Measurements from ENCODE around the gene SPTLC1.
"Not testable (repeated sequence)": the region's sequence is repeated elsewhere in the genome, so short reads cannot be mapped to it uniquely, and the experiment has no call there.

SPTLC1 gene

DNA sequence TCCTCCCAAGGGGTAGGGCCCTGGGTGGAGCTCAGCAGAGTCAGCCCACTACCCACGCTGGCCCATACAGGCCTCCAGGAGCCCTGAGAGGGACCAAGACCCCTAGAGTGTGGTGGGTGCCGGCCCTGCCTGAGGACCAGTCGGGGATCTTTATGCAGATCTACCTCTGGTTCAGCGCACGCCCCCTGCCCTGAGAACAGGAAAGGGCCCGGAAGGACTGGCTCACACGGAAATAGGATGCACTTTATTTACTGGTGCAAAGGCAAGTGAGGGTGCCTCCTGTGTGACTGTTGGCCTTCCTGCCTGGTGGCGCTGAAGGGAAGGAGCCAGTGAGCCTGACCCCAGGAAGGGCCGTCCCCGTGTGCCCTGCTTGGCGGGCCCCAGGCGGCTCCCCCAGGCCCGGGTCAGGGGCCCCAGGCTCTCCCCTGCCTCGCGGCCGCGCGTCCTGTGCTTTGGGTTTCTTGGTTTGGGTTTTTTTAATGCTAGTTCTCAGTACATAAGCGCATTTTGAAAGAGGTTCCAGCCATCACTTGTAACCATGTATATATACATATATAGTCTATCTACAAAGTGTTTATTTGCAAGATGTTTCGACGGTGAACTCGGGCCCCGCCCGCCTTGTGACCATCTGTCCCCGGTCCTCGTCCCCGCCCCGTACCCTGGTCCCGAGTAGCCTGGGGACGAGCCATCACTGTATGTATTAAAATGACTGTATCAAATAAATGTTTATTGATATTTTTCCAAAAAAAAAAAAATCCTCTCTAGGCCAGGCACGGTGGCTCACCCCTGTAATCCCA lies 88.8 kb downstream of the SPTLC1 start:
- Histone ChIP-seq H3K9me2 (ENCODE audit: low read depth, low read length) (no peaks in the 10 kb centered on the region), H3K36me3 (ENCODE audit: insufficient read depth, low read length) (peaks cover 4% of the 10 kb centered on the region; the same call in 1 of the 2 replicates), H3F3A (ENCODE audit: insufficient read depth, low read length) (no peaks in the 10 kb centered on the region), H3K79me2 (ENCODE audit: insufficient read depth, low read length) (no peaks in the 10 kb centered on the region), H3K9ac (ENCODE audit: low read length) (no peak overlapping the region), H3K27ac (ENCODE audit: low read depth, low read length, poor library complexity, severe bottlenecking) (no peak overlapping the region), H3K4me3 (ENCODE audit: low read depth, low read length, poor library complexity, severe bottlenecking) (no peak overlapping the region), H3K4me2 (ENCODE audit: low read length) (no peak overlapping the region), H4K20me1 (ENCODE audit: insufficient read depth, low read length) (no peaks in the 10 kb centered on the region), H2AFZ (ENCODE audit: low read length) (no peak overlapping the region), H3K27me3 (ENCODE audit: insufficient read depth, low read length) (no peaks in the 10 kb centered on the region), H3K9me3 (ENCODE audit: low read length) (no peaks in the 10 kb centered on the region), H3K4me1 (ENCODE audit: insufficient read depth, low read length, severe bottlenecking) (no peaks in the 10 kb centered on the region)
- no peak for TF ChIP-seq EZH2 (IDR thresholded peaks at IDR 0.05; ENCODE audit: borderline replicate concordance, low read length)
- TF ChIP-seq, protein P1, sequence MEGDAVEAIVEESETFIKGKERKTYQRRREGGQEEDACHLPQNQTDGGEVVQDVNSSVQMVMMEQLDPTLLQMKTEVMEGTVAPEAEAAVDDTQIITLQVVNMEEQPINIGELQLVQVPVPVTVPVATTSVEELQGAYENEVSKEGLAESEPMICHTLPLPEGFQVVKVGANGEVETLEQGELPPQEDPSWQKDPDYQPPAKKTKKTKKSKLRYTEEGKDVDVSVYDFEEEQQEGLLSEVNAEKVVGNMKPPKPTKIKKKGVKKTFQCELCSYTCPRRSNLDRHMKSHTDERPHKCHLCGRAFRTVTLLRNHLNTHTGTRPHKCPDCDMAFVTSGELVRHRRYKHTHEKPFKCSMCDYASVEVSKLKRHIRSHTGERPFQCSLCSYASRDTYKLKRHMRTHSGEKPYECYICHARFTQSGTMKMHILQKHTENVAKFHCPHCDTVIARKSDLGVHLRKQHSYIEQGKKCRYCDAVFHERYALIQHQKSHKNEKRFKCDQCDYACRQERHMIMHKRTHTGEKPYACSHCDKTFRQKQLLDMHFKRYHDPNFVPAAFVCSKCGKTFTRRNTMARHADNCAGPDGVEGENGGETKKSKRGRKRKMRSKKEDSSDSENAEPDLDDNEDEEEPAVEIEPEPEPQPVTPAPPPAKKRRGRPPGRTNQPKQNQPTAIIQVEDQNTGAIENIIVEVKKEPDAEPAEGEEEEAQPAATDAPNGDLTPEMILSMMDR (IDR thresholded peaks at IDR 0.05; ENCODE audit: low read length) = no peak

DNA sequence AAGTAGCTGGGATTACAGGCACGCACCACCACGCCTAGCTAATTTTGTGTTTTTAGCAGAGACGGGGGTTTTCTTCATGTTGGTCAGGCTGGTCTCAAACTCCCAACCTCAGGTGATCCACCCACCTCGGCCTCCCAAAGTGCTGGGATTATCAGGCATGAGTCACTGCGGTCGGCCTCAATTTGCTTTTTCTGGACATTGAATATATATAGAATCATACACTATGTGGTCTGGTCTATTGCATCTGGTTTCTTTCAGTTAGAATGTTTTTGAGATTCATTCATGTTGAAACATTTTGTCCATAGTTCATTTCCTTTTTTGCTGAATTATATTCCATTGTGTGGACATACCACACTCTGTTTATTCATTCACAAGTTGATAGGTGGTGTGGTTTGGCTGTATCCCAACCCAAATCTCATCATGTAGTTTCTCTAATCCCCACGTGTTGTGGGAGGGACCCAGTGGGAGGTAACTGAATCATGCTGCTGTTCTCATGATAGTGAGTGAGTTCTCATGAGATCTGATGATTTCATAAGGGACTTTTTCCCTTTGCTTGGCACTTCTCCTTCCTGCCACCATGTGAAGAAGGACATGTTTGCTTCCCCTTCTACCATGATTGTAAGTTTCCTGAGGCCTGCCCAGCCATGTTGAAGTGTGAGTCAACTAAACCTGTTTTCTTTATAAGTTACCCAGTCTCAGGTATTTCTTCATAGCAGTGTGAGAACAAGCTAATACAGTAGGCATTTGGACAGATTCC lies 93.2 kb downstream of the SPTLC1 start:
- not testable (repeated sequence) for H3K27me3 ChIP-seq (ENCODE audit: insufficient read depth, low read length); H2AFZ ChIP-seq (ENCODE audit: low read length); H3K4me3 ChIP-seq (ENCODE audit: low read depth, low read length, poor library complexity, severe bottlenecking); H3K79me2 ChIP-seq (ENCODE audit: insufficient read depth, low read length); H4K20me1 ChIP-seq (ENCODE audit: insufficient read depth, low read length); H3K9me2 ChIP-seq (ENCODE audit: low read depth, low read length); H3K4me1 ChIP-seq (ENCODE audit: insufficient read depth, low read length, severe bottlenecking); H3K36me3 ChIP-seq (ENCODE audit: insufficient read depth, low read length); H3F3A ChIP-seq (ENCODE audit: insufficient read depth, low read length); H3K27ac ChIP-seq (ENCODE audit: low read depth, low read length, poor library complexity, severe bottlenecking); H3K9me3 ChIP-seq (ENCODE audit: low read length); H3K4me2 ChIP-seq (ENCODE audit: low read length); H3K9ac ChIP-seq (ENCODE audit: low read length)

DNA sequence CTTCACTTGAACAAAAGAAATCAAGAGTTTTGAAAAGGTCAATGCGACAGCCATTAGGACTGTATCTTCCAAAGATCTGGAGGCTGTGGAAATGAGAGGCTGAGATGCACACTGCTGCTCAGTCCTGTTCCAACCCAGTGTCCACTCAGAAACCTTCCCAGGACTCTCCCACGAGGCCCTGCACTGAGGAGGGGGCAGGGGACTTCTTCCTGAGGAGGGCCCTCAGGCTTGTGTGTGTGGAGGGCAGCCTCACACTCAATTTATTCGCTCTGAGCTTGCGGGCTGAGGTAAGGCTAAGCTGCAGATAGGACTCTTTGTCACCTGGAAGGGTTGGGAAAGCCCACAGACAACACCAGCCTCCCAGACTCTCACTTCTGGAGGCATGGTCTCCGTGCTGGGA lies 95.6 kb downstream of the SPTLC1 start:
- H3K9me2 ChIP-seq (ENCODE audit: low read depth, low read length) = no peaks in the 10 kb centered on the region
- no peaks in the 10 kb centered on the region for H4K20me1 ChIP-seq (ENCODE audit: insufficient read depth, low read length)
- no peaks in the 10 kb centered on the region for H3K79me2 ChIP-seq (ENCODE audit: insufficient read depth, low read length)
- no peaks in the 10 kb centered on the region for H3K9me3 ChIP-seq (ENCODE audit: low read length)
- no peak overlapping the region for H3K27ac ChIP-seq (ENCODE audit: low read depth, low read length, poor library complexity, severe bottlenecking)
- no peaks in the 10 kb centered on the region for H3K4me1 ChIP-seq (ENCODE audit: insufficient read depth, low read length, severe bottlenecking)
- H3K4me3 ChIP-seq (ENCODE audit: low read depth, low read length, poor library complexity, severe bottlenecking) = no peak overlapping the region
- no peak overlapping the region for H3K4me2 ChIP-seq (ENCODE audit: low read length)
- H2AFZ ChIP-seq (ENCODE audit: low read length) = no peak overlapping the region
- H3F3A ChIP-seq (ENCODE audit: insufficient read depth, low read length) = no peaks in the 10 kb centered on the region
- TF ChIP-seq EZH2 (IDR thresholded peaks at IDR 0.05; ENCODE audit: borderline replicate concordance, low read length) = no peak
- TF ChIP-seq, protein P1 (IDR thresholded peaks at IDR 0.05; ENCODE audit: low read length) = no peak
- H3K27me3 ChIP-seq (ENCODE audit: insufficient read depth, low read length) = no peaks in the 10 kb centered on the region
- no peaks in the 10 kb centered on the region for H3K36me3 ChIP-seq (ENCODE audit: insufficient read depth, low read length)
- H3K9ac ChIP-seq (ENCODE audit: low read length) = no peak overlapping the region
